Measurements from ENCODE around the gene CHRNA5.
A peak's percentile ranks its signal among the peaks of the same experiment; 100 is the strongest.

Gene CHRNA5

DNA sequence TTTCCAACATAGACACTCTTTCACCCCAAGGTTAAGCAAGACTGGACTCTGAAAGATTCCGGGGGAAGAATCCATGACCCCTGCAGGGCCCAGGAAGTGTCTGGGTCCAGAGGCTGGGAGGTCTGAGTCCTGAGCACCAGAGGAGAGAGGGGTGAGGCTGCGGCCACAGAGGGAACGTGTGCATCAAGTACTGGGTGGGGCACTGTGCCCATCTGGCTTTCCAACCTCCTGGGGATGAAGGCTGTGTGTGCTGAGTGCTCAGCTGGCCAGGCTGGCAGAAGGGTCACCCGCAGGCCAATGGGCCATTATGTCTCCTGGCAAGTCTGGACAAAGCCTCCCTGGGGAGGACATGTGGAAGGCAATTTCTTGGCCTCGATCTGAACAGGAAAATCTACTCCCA is 52.2 kb downstream of the CHRNA5 start:
- H3K36me3 ChIP-seq (replicated peaks; ENCODE audit: low read depth, low read length) = no peaks in the 10 kb centered on the region
- H3K9ac ChIP-seq (ENCODE audit: low read length) = no peak overlapping the region

DNA sequence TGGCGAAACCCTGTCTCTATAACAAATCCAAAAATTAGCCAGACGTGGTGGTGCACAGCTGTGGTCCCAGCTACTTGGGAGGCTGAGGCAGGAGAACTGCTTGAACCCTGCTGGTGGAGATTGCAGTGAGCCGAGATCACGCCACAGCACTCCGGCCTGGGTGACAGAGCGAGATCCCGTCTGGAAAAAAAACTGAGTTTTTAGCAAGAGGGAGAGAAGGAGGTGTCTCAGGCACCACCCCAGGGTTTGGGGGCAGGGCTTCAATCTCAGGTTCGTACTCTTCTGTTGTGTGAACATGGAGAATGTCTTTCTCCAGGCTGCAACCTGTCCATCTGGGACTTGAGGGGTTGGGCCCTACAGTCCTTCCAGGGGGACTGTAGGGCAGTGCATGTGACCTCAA is 52.7 kb downstream of the CHRNA5 start:
- Histone ChIP-seq H3K9me3 (ENCODE audit: insufficient read depth, low read length) (no peaks in the 10 kb centered on the region), H2AFZ (ENCODE audit: low read depth, low read length) (peak overlapping the region; percentile 40; the same call in 1 of the 2 replicates), H3K36me3 (replicated peaks; ENCODE audit: low read depth, low read length) (no peaks in the 10 kb centered on the region), H3K27me3 (ENCODE audit: low read depth, low read length) (no peaks in the 10 kb centered on the region), H3K79me2 (ENCODE audit: low read length) (no peaks in the 10 kb centered on the region), H3K4me1 (ENCODE audit: low read length) (no peaks in the 10 kb centered on the region), H3K4me2 (ENCODE audit: low read length) (no peak overlapping the region), H3K27ac (ENCODE audit: low read length) (no peak overlapping the region), H3K9ac (ENCODE audit: low read length) (no peak overlapping the region), H3K4me3 (ENCODE audit: low read length) (no peak overlapping the region), H4K20me1 (ENCODE audit: insufficient read depth, low read length) (no peaks in the 10 kb centered on the region)
- no peak for TF ChIP-seq EZH2phosphoT487 (IDR thresholded peaks at IDR 0.05; ENCODE audit: low read depth)
- TF ChIP-seq, protein P1, sequence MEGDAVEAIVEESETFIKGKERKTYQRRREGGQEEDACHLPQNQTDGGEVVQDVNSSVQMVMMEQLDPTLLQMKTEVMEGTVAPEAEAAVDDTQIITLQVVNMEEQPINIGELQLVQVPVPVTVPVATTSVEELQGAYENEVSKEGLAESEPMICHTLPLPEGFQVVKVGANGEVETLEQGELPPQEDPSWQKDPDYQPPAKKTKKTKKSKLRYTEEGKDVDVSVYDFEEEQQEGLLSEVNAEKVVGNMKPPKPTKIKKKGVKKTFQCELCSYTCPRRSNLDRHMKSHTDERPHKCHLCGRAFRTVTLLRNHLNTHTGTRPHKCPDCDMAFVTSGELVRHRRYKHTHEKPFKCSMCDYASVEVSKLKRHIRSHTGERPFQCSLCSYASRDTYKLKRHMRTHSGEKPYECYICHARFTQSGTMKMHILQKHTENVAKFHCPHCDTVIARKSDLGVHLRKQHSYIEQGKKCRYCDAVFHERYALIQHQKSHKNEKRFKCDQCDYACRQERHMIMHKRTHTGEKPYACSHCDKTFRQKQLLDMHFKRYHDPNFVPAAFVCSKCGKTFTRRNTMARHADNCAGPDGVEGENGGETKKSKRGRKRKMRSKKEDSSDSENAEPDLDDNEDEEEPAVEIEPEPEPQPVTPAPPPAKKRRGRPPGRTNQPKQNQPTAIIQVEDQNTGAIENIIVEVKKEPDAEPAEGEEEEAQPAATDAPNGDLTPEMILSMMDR (IDR thresholded peaks at IDR 0.05; ENCODE audit: low read depth, low read length) = no peak

More for the DNA sequence above, 52.2 kb downstream of the CHRNA5 start:
- no peaks in the 10 kb centered on the region for H3K9me3 ChIP-seq (ENCODE audit: insufficient read depth, low read length)
- H3K4me2 ChIP-seq (ENCODE audit: low read length) = no peak overlapping the region
- no peak overlapping the region for H3K4me3 ChIP-seq (ENCODE audit: low read length)
- no peak overlapping the region for H3K27ac ChIP-seq (ENCODE audit: low read length)
- TF ChIP-seq, protein P1 (IDR thresholded peaks at IDR 0.05; ENCODE audit: low read depth, low read length) = no peak
- TF ChIP-seq EZH2phosphoT487 (IDR thresholded peaks at IDR 0.05; ENCODE audit: low read depth) = no peak
- H2AFZ ChIP-seq (ENCODE audit: low read depth, low read length) = no peak overlapping the region
- no peaks in the 10 kb centered on the region for H3K27me3 ChIP-seq (ENCODE audit: low read depth, low read length)
- H3K4me1 ChIP-seq (ENCODE audit: low read length) = no peaks in the 10 kb centered on the region
- no peaks in the 10 kb centered on the region for H4K20me1 ChIP-seq (ENCODE audit: insufficient read depth, low read length)
- no peaks in the 10 kb centered on the region for H3K79me2 ChIP-seq (ENCODE audit: low read length)

DNA sequence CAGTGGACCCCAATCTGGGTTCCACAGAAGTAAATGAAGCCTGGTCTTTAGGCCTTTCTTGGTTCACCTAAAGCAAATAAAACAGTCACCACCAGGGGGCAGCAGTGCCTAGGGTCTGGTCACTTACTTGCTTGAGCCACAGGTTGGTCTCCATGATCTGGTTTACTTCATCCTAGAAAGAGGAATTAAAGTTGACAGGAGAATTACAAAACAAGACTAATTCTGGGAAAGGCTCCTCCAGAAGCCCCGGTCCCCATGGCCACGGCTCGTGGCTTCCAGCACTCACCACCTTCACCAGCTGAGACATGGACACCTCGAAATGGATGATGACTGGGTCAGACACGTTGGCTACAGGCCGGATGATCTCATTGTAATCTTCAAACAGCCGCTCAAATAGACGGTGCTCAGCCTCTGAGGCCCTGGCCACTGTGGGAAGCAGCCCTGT is 53.2 kb downstream of the CHRNA5 start:
- Histone ChIP-seq H3K36me3 (replicated peaks; ENCODE audit: low read depth, low read length) (no peaks in the 10 kb centered on the region), H2AFZ (ENCODE audit: low read depth, low read length) (peak overlapping the region; percentile 40; the same call in 1 of the 2 replicates)

DNA sequence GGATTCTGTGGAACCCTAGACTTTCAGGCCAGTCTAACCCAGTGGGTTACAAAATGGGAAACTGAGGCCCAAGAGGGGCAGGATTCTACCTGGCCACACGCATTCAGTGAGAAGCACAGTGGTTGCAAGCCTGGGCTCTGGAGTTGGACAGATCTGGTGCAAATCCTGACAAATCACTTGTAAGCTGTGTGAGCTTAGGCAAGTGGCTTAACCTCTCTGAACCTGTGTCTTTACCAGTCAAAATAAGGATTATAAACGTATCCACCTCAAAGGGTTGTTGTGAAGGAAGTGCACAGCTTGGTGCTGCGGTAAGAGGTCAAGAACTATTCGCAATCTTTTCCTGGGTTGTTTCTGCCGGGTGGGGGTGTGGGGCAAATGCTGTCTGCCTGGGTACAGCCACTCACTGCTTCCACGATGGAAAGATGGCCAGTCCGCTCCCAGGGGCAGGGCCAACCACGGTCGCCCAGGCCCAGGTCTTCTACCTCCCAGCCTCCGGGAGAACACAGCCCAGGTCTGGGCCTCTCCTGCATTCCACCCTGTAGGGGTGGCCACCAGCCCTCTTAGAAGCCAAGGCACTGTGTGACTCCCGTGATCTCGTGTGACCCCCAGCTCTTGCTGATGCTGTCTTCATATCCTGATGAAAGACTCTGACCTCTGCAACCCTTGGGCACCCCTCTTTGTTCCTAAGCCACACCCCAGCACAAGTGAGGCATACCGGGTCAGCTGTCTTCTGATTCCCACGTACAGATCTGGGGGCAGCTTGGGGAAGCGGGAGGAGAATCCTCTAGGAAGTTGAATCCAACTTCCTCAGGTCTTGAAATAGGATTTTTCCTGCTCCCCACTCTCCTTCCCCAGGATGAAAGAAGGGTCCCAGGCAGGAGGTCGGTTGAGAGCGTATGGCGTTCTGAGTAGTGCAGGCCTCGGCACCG is 54.0 kb downstream of the CHRNA5 start:
- H3K4me3 ChIP-seq (ENCODE audit: low read length) = no peak overlapping the region
- H3K4me2 ChIP-seq (ENCODE audit: low read length) = no peak overlapping the region
- no peaks in the 10 kb centered on the region for H3K27me3 ChIP-seq (ENCODE audit: low read depth, low read length)
- H2AFZ ChIP-seq (ENCODE audit: low read depth, low read length) = no peak overlapping the region
- H3K9me3 ChIP-seq (ENCODE audit: insufficient read depth, low read length) = no peaks in the 10 kb centered on the region
- H3K27ac ChIP-seq (ENCODE audit: low read length) = no peak overlapping the region
- H3K4me1 ChIP-seq (ENCODE audit: low read length) = no peaks in the 10 kb centered on the region
- no peak overlapping the region for H3K9ac ChIP-seq (ENCODE audit: low read length)
- no peaks in the 10 kb centered on the region for H4K20me1 ChIP-seq (ENCODE audit: insufficient read depth, low read length)
- H3K36me3 ChIP-seq (replicated peaks; ENCODE audit: low read depth, low read length) = no peaks in the 10 kb centered on the region
- TF ChIP-seq, protein P1 (IDR thresholded peaks at IDR 0.05; ENCODE audit: low read depth, low read length) = no peak
- no peak for TF ChIP-seq EZH2phosphoT487 (IDR thresholded peaks at IDR 0.05; ENCODE audit: low read depth)
- H3K79me2 ChIP-seq (ENCODE audit: low read length) = no peaks in the 10 kb centered on the region

More for the DNA sequence above, 53.2 kb downstream of the CHRNA5 start:
- Histone ChIP-seq H4K20me1 (ENCODE audit: insufficient read depth, low read length) (no peaks in the 10 kb centered on the region), H3K4me1 (ENCODE audit: low read length) (no peaks in the 10 kb centered on the region), H3K27ac (ENCODE audit: low read length) (no peak overlapping the region), H3K27me3 (ENCODE audit: low read depth, low read length) (no peaks in the 10 kb centered on the region), H3K4me2 (ENCODE audit: low read length) (no peak overlapping the region; the same call in 1 of the 2 replicates), H3K79me2 (ENCODE audit: low read length) (no peaks in the 10 kb centered on the region), H3K4me3 (ENCODE audit: low read length) (no peak overlapping the region), H3K9ac (ENCODE audit: low read length) (no peak overlapping the region), H3K9me3 (ENCODE audit: insufficient read depth, low read length) (no peaks in the 10 kb centered on the region)
- TF ChIP-seq, protein P1 (IDR thresholded peaks at IDR 0.05; ENCODE audit: low read depth, low read length) = peak; percentile 96
- no peak for TF ChIP-seq EZH2phosphoT487 (IDR thresholded peaks at IDR 0.05; ENCODE audit: low read depth)
